KOPT-K1 (cell line): ENCODE results near the gene OPRL1.

Experiments
- H3K27ac ChIP-seq: fragments of 200-600 bp; sonication (generic); 2 replicates; pipeline ENCODE4 v1.5.1; 2016; ENCODE audit warnings: antibody characterized with exemption, mild to moderate bottlenecking, low read depth, low read length; ENCODE audit not compliant: poor library complexity, severe bottlenecking
- H3K36me3 ChIP-seq: fragments of 200-600 bp; sonication (generic); 2 replicates; pipeline ENCODE4 v1.5.1; 2017; ENCODE audit warnings: antibody characterized with exemption, mild to moderate bottlenecking, low read length, moderate library complexity; ENCODE audit not compliant: insufficient read depth
- H3K9me3 ChIP-seq: fragments of 200-600 bp; sonication (generic); 2 replicates; pipeline ENCODE4 v1.5.1; 2017; ENCODE audit warnings: antibody characterized with exemption, low read length, mild to moderate bottlenecking; ENCODE audit not compliant: insufficient read depth, poor library complexity, severe bottlenecking

Gene OPRL1

DNA sequence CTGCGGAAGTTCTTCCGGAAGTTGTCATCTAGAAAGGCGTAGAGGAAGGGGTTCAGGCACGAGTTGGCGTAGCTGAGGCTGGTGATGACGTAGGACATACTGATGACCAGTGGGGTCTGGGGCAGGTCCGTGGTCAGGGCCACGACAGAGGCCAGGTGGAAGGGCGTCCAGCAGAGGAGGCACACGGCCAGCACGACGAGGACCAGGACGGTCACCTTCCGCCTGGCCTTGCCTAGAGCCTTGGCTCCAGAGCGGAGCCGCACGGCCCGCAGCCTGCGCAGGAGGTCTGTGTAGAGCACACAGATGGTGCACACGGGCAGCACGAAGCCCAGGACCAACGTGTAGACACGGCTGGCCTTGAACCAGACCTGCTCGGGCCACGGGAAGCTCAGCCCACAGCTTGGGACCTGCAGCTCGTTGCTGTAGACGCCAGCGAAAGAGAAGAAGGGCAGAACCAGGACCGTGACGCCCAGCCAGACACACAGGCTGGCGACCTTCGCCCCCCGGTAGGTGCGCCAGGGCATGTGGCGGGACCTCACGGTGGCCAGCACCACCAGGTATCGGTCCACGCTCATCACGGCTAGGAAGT lies 26.1 kb downstream of the OPRL1 start:
- H3K9me3 ChIP-seq = no peaks in the 10 kb centered on the region
- H3K27ac ChIP-seq = no peak overlapping the region
- H3K36me3 ChIP-seq = no peaks in the 10 kb centered on the region

DNA sequence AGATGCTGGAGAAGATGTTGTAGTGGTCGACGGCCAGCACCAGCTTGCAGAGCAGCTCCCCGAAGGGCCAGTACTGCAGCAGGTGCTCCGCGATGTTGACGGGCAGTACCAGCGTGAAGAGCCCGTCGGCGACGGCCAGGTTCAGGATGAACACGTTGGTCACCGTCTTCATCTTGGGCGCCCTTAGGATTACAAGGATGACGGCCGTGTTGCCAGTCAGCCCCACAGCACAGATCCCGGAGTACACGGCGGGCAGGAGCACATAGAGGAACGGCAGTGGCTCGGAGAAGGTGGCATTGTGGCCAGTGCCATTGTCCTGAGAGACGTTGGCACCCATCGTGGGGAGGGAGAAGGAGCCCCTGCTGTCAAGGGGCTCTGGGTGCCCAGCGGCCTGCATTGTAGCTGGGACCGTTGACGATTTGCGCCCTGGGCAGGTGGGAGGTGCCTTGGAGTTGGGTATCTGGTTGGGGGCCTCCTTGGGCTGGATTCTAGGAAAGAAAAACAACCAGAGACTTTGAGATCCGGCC lies 26.6 kb downstream of the OPRL1 start:
- Histone ChIP-seq H3K27ac (no peak overlapping the region), H3K9me3 (no peaks in the 10 kb centered on the region), H3K36me3 (no peaks in the 10 kb centered on the region)

DNA sequence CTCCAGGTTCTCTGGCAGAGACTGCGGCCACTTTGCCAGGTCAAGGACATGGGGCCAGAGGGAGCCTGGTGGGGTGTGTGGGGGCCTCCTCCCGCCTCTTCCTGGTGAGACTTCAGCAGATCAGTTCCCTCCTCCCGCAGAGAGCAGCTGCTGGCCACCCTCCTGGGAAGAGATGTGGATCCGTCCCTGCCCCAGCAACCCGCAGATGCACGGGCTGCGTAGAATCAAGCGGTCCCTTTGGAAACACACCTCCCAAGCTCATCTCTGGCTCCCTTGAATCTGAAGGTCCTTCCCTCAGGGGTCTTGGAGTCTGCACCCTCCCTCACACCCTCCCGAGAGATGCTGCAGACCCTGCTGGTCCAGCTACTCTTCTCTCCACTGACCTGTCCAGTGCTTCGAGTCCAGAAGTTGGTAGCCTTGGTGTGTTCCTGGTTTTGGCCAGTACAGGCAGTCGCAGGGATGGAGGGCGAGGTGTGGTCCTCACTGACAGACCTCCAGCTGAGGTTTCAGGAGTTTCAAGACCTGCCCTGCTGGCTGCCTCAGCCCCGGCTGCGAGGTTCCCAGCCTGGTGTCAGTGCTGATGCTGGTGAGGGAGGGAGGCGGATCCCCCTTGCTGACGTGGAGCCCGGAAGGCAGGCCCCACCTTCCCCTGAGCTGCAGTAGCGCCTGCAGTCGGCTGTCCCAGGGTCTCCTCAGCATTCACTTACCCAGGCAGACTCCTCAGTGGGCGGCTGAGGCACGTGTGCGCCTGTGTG lies 27.3 kb downstream of the OPRL1 start, which contains the start of gene NPBWR2:
Gene NPBWR2 (minus strand): TSS at position 585 of the 755 bp plus-strand sequence. CDS start 734 bp downstream, outside the sequence.
- Histone ChIP-seq H3K27ac (no peak within 1 kb of the TSS), H3K36me3 (no peaks in the 10 kb centered on the region), H3K9me3 (no peaks in the 10 kb centered on the region)

DNA sequence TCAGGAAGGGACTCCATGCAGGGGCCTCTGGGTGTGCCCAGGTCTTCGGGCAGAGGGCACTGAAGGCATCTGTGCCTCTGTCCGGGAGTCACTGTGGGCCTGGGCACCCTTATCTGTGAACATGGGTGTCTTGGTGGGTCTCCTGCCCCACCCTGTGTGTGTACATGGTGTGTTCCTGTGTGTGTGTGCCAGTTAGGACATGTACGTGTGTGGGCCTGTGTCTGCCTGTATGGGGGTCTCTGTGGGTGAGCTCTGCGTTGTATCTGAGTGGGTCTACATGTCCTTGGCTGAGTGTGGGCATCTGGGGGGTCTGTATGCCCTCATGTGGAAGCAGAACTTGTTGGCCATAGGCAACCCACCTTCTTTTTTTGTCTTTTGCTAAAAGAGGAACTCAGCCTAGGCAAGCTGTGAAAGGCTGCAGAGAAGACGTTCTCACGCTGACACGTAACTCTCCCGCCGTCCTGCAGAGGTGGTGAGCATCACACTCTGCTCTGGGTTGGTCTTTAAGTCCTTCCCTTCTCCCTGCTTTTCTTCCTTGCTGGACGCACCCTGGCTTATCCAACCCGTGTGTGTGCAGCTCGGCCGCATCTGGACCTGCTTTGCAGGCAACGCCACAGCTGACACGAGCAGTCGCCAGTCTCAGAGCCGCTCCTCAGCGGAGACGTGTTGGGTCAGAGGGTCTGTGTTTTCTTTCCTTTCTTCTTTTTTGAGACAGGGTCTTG lies 28.0 kb downstream of the OPRL1 start:
- H3K36me3 ChIP-seq = no peaks in the 10 kb centered on the region
- no peak overlapping the region for H3K27ac ChIP-seq
- H3K9me3 ChIP-seq = no peaks in the 10 kb centered on the region

DNA sequence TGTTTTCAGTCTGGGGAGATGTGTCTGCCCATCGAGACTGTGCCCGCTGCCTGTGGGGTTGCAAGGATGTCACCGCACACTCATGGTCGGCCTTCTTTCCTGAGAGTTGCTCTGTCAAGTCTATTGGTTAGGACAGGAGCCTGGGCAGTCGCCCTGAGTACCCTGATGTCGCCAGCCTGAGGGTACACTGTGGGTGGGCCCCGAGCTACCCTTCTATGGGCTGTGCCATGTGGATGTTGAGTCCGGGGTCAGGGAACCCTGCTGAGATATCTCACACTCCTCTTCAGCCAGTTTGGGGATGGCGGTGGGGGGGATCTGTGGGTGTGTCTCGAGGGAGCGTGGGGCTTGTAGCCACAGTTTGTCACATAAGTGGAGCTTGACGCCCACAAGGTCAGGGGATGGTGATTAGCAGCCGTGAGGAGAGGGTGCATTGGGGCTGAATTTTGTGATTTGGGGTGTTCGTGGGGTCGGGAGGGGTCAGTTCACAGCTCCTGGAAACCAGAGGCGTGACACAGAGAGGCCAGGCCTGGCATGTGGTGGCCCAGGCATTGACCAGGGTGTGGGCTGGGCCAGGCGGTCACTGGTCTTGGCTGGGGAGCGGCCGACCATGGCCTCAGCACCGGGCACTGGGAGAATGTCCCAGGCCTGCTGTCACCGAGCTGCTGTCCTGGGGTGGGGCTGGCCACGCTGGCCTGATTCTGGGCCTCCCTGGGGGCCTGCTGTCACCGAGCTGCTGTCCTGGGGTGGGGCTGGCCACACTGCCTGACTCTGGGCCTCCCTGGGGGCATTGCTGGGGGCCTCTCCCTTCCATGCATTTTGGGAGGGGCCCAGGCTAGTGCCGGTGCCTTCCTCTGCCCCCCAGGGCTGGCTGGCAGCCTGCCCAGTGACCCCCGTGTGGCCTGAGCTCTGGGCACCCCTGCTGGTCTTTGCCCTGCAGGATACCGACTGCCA lies 29.1 kb downstream of the OPRL1 start:
- no peak overlapping the region for H3K27ac ChIP-seq
- no peaks in the 10 kb centered on the region for H3K36me3 ChIP-seq
- no peaks in the 10 kb centered on the region for H3K9me3 ChIP-seq

DNA sequence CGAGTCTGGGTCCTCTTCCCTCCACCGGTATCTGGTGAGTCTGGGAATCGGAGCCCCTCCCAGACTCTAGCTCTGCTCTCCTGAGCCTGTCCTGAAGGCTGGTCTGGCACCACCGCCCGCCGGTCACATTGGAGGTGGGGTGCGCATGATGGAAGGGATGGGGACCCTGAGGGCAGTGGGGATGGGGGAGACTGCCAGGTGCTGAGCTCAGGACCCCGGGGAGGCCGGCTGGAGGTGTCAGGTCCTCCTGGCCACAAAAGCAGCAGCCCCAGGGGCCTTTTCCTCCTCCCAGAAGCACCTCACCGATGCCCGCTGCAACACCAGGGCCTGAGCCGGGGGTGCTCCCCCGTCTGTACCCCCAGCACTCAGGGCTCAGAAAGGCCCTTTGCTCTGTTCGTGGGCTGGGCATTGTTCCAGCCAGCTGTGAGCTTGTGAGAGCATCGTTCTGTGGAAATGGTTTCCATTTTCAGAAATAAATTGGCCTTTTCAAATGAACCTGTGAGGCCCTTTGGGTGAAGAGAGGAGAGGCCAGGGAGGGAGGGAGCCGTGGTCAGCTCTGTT lies 30.0 kb downstream of the OPRL1 start:
- H3K9me3 ChIP-seq = no peaks in the 10 kb centered on the region
- H3K36me3 ChIP-seq = no peaks in the 10 kb centered on the region
- no peak overlapping the region for H3K27ac ChIP-seq

DNA sequence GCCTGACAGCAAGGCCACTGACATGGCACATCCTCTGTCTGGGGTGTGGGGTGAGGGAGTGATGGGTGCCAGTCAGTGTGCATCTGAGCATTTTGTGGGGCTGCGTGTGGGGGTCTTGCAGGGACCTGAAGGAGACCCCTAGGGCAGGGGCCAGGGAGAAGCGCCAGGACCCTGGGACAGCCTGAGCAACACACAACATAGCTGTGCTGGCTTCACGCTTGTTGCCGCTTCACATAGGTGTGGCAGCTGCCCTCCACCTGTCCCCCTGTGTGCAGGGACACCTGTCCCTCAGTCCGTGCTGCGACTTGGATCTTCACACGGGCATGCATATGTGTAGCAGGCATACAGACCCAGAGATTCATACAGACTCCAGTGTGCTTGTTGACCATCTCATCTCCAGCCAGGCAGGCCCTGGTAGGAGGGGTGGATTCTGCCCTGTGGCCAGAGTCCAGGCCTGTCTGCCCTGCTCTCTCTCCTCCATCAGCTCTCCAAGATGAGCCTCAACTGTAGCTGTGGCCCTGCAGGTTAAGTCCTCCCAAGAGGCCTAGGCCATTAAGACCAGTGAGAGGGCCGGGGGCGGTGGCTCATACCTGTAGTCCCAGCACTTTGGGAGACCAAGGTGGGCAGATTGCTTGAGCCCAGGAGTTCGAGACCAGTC lies 30.7 kb downstream of the OPRL1 start:
- H3K9me3 ChIP-seq = no peaks in the 10 kb centered on the region
- H3K27ac ChIP-seq = no peak overlapping the region
- H3K36me3 ChIP-seq = no peaks in the 10 kb centered on the region

DNA sequence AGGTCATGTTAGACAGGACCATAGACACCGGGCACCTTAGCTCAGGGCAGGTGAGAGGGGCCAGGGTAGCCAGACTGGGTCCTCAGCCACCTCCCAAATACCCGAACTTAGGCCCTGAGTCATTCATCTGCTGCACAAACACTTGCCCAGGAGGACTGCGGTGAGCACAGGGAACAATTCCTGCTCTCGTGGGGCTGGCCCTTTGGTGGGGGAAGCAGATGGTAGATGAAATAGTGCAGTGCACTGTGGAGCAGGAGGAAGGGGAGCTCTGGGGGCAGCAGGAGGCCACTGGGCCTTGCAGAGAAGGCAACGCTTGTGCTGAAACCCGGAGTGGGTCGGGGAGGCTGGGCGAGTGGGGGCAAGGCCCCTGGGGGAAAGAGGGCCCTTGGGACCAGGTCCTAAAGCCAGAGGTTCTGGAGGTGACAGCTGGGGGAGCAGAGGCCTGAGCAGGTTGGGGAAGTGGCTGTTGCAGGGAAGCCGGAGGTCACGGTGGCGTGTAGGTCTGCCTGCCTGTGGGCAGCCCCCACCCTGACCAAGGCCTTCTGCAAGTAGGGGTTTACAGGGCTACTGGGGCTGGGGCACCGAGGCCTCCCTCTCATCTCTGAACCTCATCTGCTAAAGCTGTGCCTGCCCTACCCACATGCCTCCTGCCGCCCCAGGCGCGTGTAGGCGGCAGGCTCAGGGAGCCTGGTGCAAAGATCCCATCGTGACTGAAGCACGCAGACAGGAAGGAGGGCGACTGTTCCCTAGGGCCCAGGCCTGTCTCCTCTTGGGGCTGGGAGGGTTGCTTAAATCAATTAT lies 32.2 kb downstream of the OPRL1 start:
- no peaks in the 10 kb centered on the region for H3K36me3 ChIP-seq

DNA sequence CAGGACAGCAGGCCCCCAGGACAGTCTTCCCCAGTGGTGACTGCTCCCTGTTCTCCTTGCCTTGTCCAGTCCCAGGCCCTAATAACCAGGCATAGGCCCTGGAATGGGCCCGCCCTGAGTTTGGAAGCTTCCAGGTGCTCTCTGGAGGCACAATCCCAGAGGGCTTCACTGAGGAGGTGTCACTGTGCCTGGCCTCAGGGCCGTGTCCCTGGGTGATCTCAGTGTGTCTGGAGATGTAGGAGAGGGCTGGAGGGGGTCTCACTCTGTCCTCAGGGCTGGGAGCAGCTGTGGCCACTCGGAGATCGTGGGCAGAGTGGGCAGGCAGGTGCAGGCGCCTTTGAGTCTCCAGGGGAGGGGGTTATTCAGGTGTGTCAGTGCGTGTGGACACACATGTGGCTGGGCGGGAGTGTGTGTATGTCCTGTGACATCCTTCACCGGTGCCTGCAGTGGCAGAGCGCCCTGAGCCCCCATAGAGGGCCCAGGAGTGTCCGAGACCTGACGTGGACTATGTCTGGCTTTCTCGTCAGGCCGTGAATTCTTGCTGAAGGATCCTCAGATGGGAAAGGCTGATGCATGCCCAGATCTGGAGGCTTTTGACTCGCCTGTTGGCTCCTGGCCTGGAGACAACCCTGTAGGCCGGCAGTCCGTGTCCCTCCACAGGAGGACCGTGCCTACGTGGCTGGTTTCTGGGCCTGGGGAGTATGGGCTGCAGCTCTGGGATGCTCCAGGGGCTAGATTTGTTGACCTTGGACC lies 33.0 kb downstream of the OPRL1 start:
- H3K9me3 ChIP-seq = no peaks in the 10 kb centered on the region
- no peaks in the 10 kb centered on the region for H3K36me3 ChIP-seq
- no peak overlapping the region for H3K27ac ChIP-seq

More for the DNA sequence above, 32.2 kb downstream of the OPRL1 start:
- Histone ChIP-seq H3K27ac (no peak overlapping the region), H3K9me3 (no peaks in the 10 kb centered on the region)

DNA sequence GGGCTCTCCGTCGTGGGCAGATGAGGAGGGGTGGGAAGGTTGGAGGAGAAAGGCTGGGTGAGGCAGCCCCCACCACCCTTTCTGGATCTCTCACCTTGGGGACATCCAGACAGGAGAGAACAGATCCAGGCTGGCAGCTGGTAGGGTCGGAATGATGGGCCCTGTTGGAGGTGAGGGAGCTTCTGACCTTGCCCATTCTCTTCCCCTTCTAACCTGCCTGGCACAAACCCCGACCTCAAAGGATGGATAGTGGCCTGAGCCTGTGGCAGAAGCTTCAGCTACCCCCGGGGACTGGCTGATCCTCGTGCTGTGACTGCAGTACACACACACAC lies 33.5 kb downstream of the OPRL1 start:
- Histone ChIP-seq H3K27ac (no peak overlapping the region), H3K36me3 (no peaks in the 10 kb centered on the region), H3K9me3 (no peaks in the 10 kb centered on the region)

DNA sequence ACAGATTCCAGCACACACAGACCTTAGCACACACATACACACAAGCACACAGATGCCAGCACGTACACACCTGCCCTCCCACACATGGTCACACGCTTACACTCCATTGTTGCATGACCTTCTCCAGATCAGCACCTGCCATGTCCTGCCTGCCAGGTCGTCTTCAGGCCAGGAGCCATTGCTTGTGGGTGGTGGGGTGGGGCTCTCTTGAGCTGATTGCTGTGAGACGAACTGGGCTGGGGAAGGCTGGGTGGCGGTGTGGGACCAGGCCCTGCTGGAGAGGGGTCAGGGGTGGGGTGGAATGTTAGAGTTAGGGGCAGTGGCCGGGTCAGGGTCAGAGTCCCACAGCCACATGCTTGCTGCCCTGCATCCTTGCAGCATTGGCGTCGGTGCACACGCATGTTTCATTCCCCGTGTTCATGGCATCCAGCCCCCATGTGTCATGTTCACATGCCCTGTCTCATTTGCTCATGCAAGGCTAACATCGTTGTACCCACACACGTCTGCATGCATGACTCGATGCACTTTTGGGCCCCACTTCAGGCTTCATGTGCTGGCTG lies 34.0 kb downstream of the OPRL1 start:
- H3K36me3 ChIP-seq = no peaks in the 10 kb centered on the region
- no peak overlapping the region for H3K27ac ChIP-seq
- H3K9me3 ChIP-seq = no peaks in the 10 kb centered on the region

DNA sequence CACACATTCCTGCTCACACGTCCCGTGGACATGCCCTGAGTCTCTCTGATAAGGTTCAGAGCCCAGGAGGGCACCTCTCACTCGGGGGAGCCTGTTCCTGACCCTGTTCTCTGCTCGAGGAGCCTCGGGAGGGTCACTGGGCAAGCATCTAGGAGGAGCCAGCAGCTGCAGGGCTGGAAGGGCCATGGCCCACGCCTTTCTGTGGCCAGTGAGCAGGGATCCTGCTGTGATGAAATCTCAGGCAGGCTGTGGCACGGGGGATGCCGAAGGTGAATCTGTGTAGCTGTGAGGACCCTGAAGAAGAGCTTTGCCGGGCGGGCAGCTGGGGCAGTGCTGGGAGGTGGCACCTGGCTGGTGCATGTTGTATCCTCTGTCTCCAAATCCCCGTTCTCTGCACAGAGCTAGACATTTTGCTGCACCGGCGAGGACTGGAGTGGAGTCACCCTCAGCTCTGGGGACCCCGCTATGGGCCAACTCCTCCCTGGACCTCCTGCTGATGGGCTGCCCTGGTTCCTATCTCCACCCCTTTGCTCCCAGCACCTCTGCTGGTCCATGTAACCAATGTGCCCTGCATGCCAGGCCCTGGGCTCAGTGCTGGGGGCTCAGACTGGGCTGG lies 34.6 kb downstream of the OPRL1 start:
- H3K36me3 ChIP-seq = no peaks in the 10 kb centered on the region
- H3K9me3 ChIP-seq = no peaks in the 10 kb centered on the region
- no peak overlapping the region for H3K27ac ChIP-seq
